ENCODE results near the gene ID3.

ID3 gene

DNA sequence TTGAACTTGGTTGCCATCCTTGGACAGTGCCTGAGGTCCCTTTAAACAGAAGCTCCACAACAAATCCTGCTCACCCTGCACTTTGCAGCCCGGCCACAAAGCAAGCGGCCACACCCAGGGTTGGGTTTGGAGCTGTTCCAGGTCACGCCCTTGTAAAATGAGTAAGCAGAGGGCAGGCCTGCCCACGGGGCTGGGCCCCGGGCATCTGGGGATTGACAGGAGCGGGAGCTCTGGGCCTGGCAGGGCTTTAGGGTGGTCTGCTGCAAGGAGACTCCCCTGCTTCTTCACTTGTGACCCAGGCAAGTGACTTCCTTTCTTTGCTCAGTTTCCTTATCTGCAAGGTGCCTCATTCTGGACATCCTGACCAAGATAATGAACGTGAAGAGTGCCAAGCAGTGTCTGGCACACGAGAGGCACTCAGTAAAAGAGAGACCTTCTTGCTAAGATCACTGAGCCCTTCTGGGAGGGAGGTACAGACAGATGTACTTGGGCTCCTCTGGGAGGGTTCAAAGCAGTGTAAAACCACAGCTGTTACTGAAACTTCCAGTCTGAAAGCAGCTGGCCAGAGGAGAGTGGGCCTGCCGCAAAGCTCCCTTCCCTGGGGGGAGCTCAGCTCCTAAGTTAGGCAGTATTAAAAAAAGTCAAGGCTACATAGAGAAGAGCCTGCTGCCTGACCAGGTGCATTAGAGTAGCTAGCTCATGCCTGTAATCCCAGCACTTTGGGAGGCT lies 30.9 kb downstream of the ID3 start:
- DNase-seq (ENCODE audit: low spot score) = peak; percentile 77

DNA sequence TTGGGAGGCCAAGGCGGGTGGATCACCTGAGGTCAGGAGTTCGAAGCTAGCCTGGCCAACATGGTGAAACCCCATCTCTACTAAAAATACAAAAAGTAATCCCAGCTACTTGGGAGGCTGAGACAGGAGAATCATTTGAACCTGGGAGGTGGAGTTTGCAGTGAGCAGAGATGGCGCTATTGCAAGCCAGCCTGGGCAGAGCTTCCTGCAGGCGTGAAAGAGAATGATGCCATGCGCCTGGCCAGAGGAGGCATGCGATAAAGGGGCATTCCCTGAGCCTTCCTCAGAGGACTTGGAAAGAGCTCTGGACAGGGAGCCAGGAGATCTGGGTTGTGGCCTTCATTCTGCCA lies 31.4 kb downstream of the ID3 start:
- no peak for FAIRE-seq

More for the DNA sequence above, 30.9 kb downstream of the ID3 start:
- peak; percentile 73 for FAIRE-seq

DNA sequence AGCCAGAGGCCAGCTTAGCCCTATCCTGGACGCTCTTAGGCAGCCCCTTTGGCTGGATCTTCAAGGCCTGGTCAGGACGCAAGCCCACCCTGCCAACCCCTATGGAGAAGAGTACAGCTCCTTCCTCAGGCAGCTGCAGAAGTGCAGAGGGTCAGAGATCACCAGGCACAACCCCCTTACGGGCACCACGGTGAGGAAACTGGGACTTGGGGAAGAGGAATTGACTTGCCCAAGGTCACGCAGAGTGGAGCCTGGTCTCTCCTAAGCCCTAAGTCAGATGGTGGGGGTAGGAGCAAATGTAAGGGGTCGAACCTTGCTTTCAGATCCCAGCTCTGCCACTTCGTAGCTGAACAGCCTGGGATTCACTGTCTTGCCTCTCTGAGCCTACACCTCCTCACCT lies 31.9 kb downstream of the ID3 start:
- FAIRE-seq (no peak), DNase-seq (ENCODE audit: low spot score) (no peak)

More for the DNA sequence above, 31.4 kb downstream of the ID3 start:
- no peak for DNase-seq (ENCODE audit: low spot score)

DNA sequence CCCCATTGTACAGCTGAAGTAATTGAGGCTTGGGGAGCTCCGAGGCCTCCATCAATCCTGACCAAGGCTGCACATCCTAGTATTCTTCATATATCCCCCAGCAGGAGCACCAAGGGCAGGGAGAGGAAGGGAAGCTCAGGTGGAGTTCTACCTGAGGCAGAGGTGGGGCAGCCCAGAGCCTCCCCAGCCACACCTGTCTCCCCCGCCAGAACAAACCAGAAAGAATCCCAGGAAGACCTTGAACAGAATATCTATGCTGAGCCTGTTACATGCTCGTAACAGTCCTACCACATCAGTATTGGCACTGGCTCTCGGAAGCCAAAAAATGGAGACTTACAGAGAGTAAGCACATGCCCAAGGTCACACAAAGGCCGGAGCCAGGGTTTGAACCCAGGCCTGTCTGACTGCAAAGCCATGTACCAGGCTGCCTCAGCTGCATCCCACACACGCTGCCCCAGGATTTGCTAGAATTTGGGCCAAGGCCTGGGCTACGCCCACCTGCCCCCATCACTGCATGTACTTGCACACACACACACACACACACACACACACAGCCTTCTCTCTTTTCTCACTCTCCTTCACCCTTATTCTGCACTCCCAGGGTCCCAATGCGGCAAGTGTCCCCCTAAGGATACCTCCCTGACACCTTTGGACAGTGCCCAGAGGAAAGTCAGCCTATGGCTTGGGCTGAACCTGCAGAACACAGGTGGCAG lies 32.8 kb downstream of the ID3 start:
- no peak for DNase-seq (ENCODE audit: low spot score)
- no peak for FAIRE-seq

DNA sequence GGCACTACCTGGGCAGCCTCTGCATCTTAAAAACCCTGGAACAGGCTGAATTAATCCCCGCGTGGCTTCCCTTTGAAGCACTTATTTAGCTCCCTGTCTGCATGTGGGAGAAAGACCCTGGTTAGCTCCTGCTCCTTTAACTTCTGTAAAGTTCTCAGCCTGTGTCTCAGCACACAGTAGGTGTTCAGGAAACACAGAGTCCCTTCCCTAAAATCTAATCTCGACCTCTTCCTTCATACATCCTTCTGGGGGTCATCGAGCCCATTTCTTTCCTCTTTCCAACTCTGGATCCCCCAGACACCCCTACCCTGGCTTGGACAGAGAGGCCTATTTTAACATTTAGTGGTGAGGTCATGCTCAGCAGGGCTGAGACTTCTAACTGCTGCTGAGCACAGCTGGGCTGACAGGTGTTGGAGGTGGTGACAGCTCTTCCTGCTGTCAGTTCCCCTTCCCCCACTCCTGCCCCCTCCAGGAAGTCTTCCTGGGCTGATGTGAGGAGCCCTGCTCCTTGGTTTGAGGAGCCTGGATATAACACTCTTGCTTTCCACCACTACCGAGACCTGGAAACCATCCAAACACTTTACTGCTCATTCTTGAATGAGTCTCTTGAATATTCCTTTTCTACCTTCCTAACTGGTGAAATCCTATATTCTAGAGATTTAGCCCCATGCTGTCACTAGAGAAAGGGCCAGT lies 33.6 kb downstream of the ID3 start:
- DNase-seq (ENCODE audit: low spot score) = no peak
- FAIRE-seq = no peak

DNA sequence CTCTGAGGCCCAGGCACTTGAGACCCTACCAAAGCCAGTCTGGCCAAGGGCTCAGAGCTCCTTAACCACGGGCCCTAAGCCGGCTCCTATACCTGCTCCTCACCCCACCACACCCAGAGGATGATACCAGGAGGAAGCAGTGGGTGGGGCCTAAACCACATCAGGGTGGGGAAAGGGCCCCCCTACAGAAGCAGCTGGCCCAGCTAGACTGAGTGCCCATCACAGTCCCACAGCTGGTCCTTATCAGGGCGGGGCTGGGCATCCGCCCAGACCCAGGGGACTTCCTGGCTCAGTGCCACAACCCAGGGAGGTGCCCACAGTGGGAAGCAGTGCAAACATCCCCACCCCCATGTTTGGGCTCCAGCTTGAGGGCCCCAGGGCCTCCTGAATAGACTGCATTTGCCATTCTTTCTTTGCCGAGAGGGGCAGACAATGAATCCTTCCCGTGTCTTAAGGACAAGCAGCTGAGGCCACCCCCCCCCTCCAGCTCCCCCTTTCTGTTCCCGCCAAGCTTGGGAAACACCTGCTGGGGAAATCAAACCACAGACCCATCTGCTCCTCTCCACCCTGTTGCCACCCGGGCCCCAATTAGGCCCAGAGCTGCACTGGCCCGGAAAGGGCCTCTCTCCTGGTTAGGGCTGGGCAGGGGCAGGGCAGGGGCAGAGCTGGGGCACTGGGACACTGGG lies 34.4 kb downstream of the ID3 start:
- DNase-seq (ENCODE audit: low spot score) (no peak), FAIRE-seq (no peak)

DNA sequence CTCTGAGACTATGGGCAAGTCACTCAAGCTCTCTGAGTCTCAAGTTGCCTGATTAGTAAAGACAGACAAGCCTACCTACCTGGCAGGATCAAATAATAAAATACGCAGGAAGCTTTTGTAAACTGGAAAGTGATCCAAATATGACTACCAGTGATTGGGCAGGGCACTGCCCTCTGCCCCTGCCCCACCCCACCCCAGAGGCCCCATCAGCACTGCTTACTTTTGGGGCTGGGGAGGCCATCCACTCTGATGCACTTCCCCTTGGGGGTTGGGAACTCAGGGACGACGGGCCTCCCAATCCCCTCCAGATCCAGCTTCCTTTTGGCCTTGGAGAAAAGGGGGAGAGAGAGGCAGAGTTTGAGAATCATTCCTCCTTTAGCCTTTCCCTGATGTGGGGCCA lies 35.1 kb downstream of the ID3 start:
- FAIRE-seq = no peak
- no peak for DNase-seq (ENCODE audit: low spot score)

DNA sequence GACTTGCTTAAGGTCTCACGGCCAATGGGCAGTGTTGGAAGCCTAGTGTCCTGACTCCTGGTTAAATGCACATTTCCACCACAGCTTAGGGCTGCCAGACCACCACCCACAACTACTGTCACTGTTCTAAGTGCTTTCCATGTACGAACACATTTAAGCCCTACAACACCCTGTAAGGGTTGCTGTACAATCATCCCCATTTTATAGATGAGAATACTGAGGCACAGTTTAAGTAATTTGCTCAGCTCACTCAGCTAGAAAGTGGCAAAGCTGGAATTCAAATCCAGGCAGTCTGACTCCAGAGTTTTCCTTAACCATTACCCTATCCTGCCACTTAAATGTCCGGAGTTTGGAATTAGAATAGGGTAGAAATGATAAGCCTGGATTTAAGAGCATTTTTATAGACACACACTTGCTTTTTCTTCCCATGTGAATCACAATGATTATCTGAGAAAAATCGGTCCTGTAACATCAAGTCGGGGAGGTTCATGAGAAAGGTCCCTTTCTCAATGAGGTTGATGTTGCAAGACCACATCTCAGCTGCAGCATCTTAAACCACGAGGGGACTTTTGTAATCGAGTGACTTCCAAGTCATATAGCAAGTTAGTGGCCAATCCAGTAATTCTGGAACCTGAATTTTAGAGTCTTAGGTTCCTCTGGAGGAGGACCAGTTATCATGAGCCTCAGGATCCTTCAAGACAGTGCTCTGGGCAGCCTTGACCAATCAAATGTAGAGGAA lies 36.9 kb downstream of the ID3 start:
- no peak for FAIRE-seq
- DNase-seq (ENCODE audit: low spot score) = no peak

DNA sequence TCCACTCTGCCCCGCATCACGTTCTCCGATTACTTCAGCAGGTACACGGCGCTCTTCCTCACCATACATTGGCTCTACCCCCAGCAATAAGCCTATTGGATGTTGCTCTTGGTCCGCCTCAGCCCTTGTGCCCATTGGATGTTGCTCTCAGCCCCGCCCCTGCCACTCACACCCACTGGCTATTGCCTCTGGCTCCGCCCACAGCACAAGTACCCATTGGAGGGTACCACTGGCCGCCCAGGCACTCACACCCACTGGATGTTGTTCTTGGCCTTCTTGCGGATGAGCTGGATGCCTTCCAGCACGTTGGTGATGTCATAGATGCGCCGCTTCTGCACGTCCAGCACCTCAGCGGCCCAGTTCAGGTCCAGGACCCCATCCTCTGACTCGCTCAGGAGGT lies 37.7 kb downstream of the ID3 start:
- FAIRE-seq (no peak), DNase-seq (ENCODE audit: low spot score) (no peak)

DNA sequence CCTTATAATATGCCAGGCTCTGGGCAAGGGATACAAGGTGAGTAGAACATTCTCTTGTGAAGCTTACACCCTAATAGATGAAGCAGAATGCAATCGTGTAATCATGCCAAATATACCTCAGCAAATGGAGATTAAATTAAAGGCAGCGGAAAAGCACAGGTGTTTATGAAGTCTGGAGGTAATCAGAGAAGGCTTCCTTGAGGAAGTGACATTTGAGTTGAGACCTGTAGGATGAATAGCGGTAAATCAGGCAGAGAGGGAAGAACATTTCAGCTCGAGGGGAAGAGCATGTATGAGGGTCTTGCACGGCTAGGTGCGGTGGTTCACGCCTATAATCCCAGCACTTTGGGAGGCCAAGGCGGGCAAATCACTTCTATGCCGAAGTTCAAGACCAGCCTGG lies 41.7 kb downstream of the ID3 start:
- DNase-seq (ENCODE audit: low spot score) = no peak
- FAIRE-seq = no peak

DNA sequence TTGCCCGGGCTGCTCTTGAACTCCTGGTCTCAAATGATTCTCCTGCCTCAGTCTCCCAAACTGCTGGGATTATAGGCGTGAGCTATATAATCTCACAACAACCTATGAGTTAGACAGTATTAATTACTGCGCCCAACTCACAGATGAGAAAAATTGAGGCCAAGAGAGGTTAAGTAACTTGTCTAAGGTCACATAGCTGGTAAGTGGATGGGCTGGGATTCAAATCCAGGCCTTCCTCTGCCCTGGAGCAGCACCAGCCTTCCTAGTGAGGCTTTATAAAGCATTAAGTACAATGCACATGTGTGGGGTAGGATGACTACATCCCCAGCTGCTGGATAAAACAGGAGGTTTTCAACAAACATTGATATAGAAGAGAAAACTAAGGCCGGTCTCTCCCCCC lies 43.4 kb downstream of the ID3 start:
- DNase-seq (ENCODE audit: low spot score) (no peak), FAIRE-seq (no peak)

DNA sequence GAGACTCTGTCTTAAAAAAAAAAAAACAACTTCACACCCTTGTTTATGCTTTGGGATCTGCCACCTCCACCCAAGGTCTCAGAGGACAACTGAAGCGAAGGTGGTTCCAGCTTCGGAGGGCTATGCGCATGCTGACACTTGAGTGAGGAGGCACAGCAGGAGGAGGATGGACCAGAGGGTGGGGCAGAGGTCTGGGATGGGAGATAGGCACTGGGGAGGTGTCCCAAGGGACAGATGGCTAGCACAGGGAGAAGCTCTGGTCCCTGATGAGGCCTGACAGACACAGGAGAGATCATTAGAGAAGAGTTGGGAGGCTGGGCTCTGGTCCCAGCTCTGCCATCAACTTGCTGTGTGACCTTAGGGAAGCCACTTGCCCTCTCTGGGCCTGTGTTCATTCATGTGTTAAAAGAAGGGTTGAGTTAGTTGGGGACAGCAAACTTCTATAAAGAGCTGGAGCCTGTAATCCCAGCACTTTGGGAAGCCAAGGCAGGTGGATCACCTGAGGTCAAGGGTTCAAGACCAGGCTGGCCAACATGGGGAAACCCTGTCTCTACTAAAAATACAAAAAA lies 45.1 kb downstream of the ID3 start:
- DNase-seq (ENCODE audit: low spot score) (no peak), FAIRE-seq (no peak)

DNA sequence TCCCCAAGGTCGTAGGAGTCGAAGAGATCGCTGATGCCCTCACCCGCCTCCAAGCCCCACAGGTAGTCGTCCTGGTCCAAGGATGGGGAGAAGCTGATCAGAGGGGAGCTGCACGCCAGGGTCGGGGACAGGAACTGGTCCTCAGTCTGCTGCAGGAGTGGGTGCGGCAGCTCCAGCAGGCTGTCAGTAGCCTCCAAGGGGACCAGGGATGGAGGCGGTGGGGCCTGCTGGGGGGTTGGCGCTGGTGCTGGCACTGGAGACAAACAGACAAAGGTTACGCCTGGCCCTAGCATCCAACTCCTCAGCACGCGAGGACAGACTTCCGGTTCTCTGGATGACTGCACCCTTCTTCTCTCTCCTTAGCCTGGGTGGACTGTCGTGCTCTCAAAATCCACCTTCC lies 49.4 kb downstream of the ID3 start:
- DNase-seq (ENCODE audit: low spot score) (no peak), FAIRE-seq (no peak)

Measured in RCC 7860 (cell line).